Duodenal mucosa (tissue), 2 donors: ENCODE results near the gene OAF.
"Not testable (repeated sequence)": the region's sequence is repeated elsewhere in the genome, so short reads cannot be mapped to it uniquely, and the experiment has no call there.

ENCODE experiments used
- H3K27ac ChIP-seq: one replicate; pipeline ENCODE4 v1.7.0; 2013; ENCODE audit warnings: low read depth, low read length
- H3K27me3 ChIP-seq, 2 donors: one replicate each; pipeline ENCODE4 v1.7.0; 2013; ENCODE audit warnings: low read length in 2 of 2, control low read depth in 1 of 2; ENCODE audit not compliant: insufficient read depth in 2 of 2, control insufficient read depth in 1 of 2
- H3K36me3 ChIP-seq, 2 donors: one replicate each; pipeline ENCODE4 v1.7.0; 2013; ENCODE audit warnings: low read length in 2 of 2, control low read depth in 1 of 2; ENCODE audit not compliant: insufficient read depth in 2 of 2, control insufficient read depth in 1 of 2
- H3K4me1 ChIP-seq, 2 donors: one replicate each; pipeline ENCODE4 v1.7.0; 2013; ENCODE audit warnings: low read length in 2 of 2, control low read depth in 1 of 2; ENCODE audit not compliant: insufficient read depth in 2 of 2, control insufficient read depth in 1 of 2
- H3K4me3 ChIP-seq, 2 donors: one replicate each; pipeline ENCODE4 v1.7.0; 2013; ENCODE audit warnings: low read length in 2 of 2, low read depth in 1 of 2
- H3K9ac ChIP-seq, 2 donors: one replicate each; pipeline ENCODE4 v1.7.0; 2013; ENCODE audit warnings: low read length in 2 of 2, low read depth in 1 of 2
- H3K9me3 ChIP-seq, 2 donors: one replicate each; pipeline ENCODE4 v1.7.0; 2013; ENCODE audit warnings: low read length in 2 of 2, control low read depth in 1 of 2; ENCODE audit not compliant: control insufficient read depth in 1 of 2

OAF gene

DNA sequence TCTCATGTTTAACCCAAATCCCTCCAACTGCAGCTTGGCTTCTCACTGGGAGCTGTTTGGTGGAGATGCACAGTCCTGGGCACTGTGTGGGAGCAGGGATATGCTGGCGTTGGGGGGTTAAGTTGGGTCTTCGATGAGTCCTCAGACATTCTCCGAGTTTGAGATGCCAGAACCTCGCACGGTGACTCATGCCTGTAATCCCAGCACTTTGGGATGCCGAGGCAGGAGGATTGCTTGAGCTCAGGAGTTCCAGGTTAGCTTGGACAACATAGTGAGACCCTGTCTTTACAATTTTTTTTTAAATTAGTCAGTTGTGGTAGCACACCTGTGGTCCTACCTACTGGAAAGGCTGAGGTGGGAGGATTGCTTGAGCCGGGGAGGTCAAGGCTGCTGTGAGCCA lies 49.8 kb downstream of the OAF start:
- Histone ChIP-seq H3K36me3 (no peaks in the 10 kb centered on the region), H3K27ac (no peak overlapping the region)

DNA sequence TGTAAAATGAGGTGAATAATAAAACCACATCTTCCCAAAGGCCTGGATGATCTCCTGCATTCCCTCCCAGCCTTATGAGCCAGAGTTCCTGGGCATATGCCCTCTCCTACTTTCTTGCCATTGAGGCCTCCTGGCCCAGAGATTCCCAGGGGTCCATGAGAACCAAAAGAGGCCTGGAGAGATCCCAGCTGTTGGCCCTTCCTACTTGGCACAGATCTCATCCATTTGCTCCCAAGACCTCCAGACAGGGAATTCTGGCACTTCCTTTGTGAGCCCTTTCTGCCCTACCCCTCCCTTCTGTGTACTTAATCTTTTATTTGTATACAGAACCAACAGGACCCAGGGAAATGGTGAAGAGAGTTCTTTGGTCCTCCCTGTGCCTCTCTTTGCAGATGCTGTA lies 50.5 kb downstream of the OAF start:
- no peaks in the 10 kb centered on the region for H3K9me3 ChIP-seq
- no peaks in the 10 kb centered on the region for H3K4me1 ChIP-seq
- H3K9ac ChIP-seq, result no peak overlapping the region
- no peaks in the 10 kb centered on the region for H3K36me3 ChIP-seq
- H3K27ac ChIP-seq, result no peak overlapping the region
- peaks cover 3 to 9% of the 10 kb centered on the region in 2 donors for H3K27me3 ChIP-seq
- no peak overlapping the region for H3K4me3 ChIP-seq

More for the DNA sequence above, 49.8 kb downstream of the OAF start:
- H3K27me3 ChIP-seq, result peaks cover 4 to 13% of the 10 kb centered on the region in 2 donors
- no peaks in the 10 kb centered on the region for H3K4me1 ChIP-seq
- H3K4me3 ChIP-seq, result no peak overlapping the region
- no peaks in the 10 kb centered on the region for H3K9me3 ChIP-seq
- H3K9ac ChIP-seq, result no peak overlapping the region

DNA sequence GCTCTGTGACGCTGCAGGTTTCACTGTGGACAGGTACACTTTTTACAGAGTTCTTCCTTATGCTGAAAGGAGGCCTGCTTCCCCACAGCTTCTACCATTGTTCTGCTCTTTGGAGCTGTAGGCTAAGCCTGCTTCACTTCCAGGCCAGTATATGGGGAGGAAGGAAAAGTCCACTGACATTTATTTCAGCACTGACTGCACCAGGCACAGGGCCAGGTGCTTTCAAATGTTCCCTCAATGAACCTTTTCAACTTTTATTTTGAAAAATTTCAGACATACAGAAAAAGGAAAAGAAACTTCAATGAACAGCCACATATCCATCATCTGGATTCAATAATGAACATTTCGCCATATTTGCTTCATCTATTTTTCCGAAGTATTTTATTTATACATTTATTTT lies 51.1 kb downstream of the OAF start:
- H3K27me3 ChIP-seq, result peaks cover 3 to 6% of the 10 kb centered on the region in 2 donors
- H3K9me3 ChIP-seq, result no peaks in the 10 kb centered on the region
- no peaks in the 10 kb centered on the region for H3K36me3 ChIP-seq
- no peak overlapping the region for H3K4me3 ChIP-seq
- no peak overlapping the region for H3K27ac ChIP-seq
- no peak overlapping the region for H3K9ac ChIP-seq
- no peaks in the 10 kb centered on the region for H3K4me1 ChIP-seq

DNA sequence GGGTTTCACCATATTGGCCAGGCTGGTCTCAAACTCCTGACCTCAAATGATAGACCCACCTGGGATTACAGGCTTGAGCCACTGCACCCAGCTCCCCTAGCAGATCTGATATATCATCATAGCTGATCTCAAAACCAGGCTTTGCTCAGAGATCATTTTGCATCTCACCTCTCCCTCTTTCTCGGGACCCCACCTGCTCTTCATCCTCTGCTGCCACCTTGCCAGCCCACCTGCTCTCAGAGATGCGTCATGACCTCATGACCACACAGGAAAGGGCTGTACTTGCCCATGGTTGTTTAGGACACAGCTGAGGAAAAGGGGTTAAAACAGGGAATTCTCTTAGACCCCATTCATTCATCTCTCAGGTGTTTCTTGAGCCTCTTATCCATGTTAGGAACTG lies 56.5 kb downstream of the OAF start:
- Histone ChIP-seq H3K27me3 (peaks cover 0 to 9% of the 10 kb centered on the region in 2 donors), H3K4me3 (no peak overlapping the region), H3K9me3 (no peaks in the 10 kb centered on the region), H3K9ac (no peak overlapping the region), H3K36me3 (no peaks in the 10 kb centered on the region), H3K4me1 (no peaks in the 10 kb centered on the region), H3K27ac (no peak overlapping the region)

DNA sequence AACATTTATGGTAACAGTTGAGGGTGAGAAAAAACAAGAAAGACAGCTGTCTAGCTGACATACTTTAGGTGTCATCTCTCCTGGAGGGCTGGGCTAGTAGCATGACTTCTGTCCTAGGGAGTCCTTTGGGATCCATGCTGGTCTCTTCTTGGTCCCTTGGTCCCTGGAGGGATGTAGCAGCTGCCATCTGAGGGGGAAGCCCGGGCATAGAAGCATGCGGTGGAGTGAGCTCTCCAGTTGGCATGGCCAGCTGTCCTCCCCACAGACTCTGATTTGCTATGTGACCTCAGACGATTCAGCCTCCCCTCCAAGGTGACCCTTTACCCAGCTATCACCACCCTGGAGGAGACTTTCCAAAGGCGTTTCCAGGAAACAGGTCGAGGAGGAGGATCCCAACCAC lies 57.9 kb downstream of the OAF start:
- no peak overlapping the region for H3K4me3 ChIP-seq
- no peak overlapping the region for H3K27ac ChIP-seq
- no peaks in the 10 kb centered on the region for H3K36me3 ChIP-seq
- H3K9me3 ChIP-seq, result no peaks in the 10 kb centered on the region
- peaks cover 0 to 9% of the 10 kb centered on the region in 2 donors for H3K27me3 ChIP-seq
- H3K4me1 ChIP-seq, result no peaks in the 10 kb centered on the region
- no peak overlapping the region for H3K9ac ChIP-seq

DNA sequence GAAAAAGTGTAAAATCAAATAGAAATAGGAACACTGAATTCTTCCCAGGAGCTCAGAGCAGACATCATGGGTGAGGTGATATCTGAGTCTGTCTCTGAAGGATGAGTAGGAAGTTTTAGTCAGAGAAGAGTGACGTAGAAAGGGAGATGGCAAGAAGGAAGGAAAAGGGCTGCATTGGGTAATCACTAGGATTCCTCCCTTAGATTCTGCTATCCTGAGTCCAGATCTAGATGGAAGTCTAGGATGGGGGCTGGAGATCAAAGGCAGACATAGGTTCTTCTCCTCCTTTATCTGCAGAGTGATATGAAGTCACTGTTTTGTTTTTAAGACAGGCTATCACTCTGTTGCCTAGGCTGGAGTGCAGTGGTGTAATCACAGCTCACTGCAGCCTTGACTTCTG lies 59.6 kb downstream of the OAF start:
- no peak overlapping the region for H3K27ac ChIP-seq
- no peak overlapping the region for H3K9ac ChIP-seq
- no peaks in the 10 kb centered on the region for H3K4me1 ChIP-seq
- H3K9me3 ChIP-seq, result no peaks in the 10 kb centered on the region
- peaks cover 0 to 9% of the 10 kb centered on the region in 2 donors for H3K27me3 ChIP-seq
- H3K4me3 ChIP-seq, result no peak overlapping the region
- no peaks in the 10 kb centered on the region for H3K36me3 ChIP-seq

DNA sequence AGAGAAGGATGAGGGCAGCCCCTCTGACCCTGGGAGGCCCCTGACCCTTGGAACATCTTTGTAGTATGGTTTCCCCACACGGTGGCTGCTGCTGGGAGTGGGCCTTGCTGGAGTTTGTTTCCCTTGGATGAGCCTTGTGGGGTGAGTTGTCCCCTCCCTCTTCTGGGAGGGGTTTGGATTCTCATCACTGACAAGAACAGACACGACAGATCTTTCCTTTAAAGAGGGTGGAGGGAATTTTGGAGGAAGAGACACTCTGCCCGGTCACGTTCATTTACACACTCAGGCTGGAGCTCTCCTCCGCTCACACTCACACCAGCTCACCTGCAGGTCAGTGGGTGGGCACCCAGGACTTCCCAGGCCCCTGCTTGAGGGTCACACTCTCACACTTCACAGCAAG lies 60.8 kb downstream of the OAF start:
- Histone ChIP-seq H3K36me3 (no peaks in the 10 kb centered on the region), H3K4me3 (no peak overlapping the region), H3K9ac (no peak overlapping the region), H3K4me1 (no peaks in the 10 kb centered on the region), H3K27me3 (peaks cover 0 to 3% of the 10 kb centered on the region in 2 donors), H3K27ac (no peak overlapping the region), H3K9me3 (no peaks in the 10 kb centered on the region)

DNA sequence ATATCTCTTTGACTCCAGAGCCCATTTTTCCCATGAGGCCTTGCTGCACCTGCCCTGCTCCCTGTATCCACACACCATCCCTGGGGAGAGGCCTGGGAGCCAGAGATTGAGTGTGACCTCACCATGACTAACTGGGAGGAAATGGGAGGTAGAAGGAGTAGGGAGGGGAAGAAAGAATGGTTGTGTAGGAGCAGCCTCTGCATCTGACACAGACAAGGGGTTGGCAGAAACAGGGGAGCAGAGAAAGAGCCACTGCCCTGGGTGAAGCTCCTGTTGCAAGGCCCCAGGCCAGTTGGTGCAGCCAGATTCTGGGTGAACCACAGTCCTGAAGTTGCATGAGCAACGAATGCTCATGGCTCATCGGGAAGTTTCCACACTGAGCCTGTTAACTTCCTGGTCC lies 61.5 kb downstream of the OAF start:
- Histone ChIP-seq H3K4me3 (no peak overlapping the region), H3K36me3 (no peaks in the 10 kb centered on the region), H3K9me3 (no peaks in the 10 kb centered on the region), H3K27me3 (peaks cover 0 to 3% of the 10 kb centered on the region in 2 donors), H3K27ac (no peak overlapping the region), H3K9ac (no peak overlapping the region), H3K4me1 (no peaks in the 10 kb centered on the region)

DNA sequence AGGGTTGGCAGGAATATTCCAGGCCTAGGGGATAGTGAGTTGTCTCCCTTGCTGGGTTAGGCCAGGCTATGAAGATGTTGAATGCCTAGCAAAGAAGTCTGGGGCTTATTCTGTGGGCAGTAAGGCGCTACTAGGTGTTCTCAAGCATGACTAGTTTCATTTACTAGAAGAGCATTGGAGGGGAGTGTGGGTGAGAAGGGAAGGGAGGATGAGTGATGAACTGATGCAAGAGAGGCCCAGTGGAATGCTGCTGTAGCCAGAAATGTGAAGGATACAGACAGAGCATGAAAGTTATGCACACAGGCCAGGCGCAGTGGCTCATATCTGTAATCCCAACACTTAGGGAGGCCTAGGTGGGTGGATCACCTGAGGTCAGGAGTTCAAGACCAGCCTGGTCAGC lies 62.6 kb downstream of the OAF start:
- no peak overlapping the region for H3K27ac ChIP-seq
- no peaks in the 10 kb centered on the region for H3K9me3 ChIP-seq
- H3K4me3 ChIP-seq, result no peak overlapping the region
- no peak overlapping the region for H3K9ac ChIP-seq
- H3K4me1 ChIP-seq, result no peaks in the 10 kb centered on the region
- H3K36me3 ChIP-seq, result no peaks in the 10 kb centered on the region
- peaks cover 0 to 3% of the 10 kb centered on the region in 2 donors for H3K27me3 ChIP-seq

DNA sequence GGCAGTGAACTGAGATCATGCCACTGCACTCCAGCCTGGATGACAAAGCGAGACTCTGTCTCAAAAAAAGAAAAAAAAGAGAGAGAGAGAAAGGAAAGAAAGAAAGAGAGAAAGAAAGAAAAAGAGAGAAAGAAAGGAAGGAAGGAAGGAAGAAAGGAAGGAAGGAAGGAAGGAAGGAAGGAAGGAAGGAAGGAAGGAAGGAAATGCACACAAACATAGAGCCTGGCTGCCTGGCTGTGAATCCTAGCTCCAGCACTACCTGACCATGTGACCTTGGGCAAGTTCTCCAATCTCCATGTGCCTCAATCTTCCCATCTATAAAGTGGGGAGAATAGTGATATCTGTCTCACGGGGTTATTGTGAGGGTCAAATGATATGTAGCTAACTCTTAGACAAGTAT lies 63.1 kb downstream of the OAF start:
- not testable (repeated sequence) for H3K27ac ChIP-seq, H3K9me3 ChIP-seq, H3K27me3 ChIP-seq, H3K36me3 ChIP-seq, H3K4me3 ChIP-seq, H3K9ac ChIP-seq, H3K4me1 ChIP-seq

DNA sequence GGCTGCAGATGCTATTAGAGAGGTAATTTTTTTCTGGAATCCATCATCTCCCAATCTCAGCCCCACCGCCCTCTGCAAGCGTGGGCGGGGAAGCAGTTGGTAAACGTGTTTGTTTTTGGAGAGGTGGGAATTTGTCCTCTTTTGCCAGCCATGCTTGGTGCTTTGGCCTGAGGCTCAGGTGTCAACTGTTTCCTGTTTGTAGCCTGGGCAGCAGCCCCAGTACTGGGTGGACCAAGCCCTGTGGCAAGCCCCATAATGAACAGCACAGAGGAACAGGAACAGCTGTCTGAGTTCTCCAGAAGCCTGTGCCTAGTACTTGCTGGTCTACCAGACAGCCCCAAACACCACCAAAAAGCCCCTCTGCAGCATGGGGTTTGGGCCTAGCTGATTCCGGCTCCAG lies 68.7 kb downstream of the OAF start:
- H3K9ac ChIP-seq, result no peak overlapping the region
- no peaks in the 10 kb centered on the region for H3K9me3 ChIP-seq
- no peak overlapping the region for H3K27ac ChIP-seq
- H3K36me3 ChIP-seq, result no peaks in the 10 kb centered on the region
- H3K27me3 ChIP-seq, result no peaks in the 10 kb centered on the region
- peaks cover 0 to 7% of the 10 kb centered on the region in 2 donors for H3K4me1 ChIP-seq
- no peak overlapping the region for H3K4me3 ChIP-seq
